GM12891 (cell line): ENCODE results near the gene BCLAF1.

Experiments
- POLR2A ChIP-seq: IDR thresholded peaks from 2 replicates; pipeline ENCODE4 v1.6.1; 2011; ENCODE audit warnings: low read depth, low read length, control low read depth
- POLR2AphosphoS5 ChIP-seq: IDR thresholded peaks from 2 replicates; pipeline ENCODE4 v1.6.1; 2011; ENCODE audit warnings: low read depth, low read length, control low read depth
- POU2F2 ChIP-seq: IDR thresholded peaks from 2 replicates; pipeline ENCODE4 v1.6.1; 2011; ENCODE audit warnings: low read depth, mild to moderate bottlenecking, control low read depth, low read length, moderate library complexity
- TAF1 ChIP-seq: IDR thresholded peaks from 2 replicates; pipeline ENCODE4 v1.6.1; 2011; ENCODE audit warnings: low read depth, low read length, control low read depth

DNA sequence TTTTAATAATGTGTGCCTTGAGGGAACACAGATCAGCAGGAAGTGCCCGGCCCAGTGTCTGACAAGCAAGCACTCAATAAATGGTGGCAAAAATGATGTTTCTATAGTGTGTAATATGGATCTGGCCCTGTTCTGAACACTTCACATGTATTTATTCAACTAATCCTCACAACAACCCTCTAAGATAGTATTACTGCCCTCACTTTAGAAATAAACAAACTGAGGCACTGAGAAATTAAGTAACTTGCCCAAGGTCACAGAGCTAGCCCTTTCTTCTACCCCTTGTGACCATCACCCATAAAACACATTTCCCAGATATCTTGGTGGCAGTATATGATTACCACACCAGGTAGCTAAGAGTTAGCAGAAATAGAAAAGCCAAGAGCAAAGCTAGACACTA, 26.7 kb downstream of the BCLAF1 start:
- no peak for TF ChIP-seq POLR2AphosphoS5
- no peak for TF ChIP-seq POLR2A
- TF ChIP-seq TAF1 = no peak
- TF ChIP-seq POU2F2 = no peak
